H1 (cell line): Measurements from ENCODE around the gene TMC6. TPM values are rescaled to one million over a fixed set of nuclear protein-coding genes. Genes with fewer than 3 reads are reported as not detected.

Source experiments
- CTCF ChIA-PET: fragments of 300-600 bp; sonication (Branson Sonifier 250); formaldehyde crosslinking; loops from one replicate; lab custom pipeline; 2021; ENCODE audit not compliant: partially characterized antibody; lab: Charles Lee
- POLR2A ChIA-PET: fragments of 300-600 bp; sonication (Branson Sonifier 250); formaldehyde crosslinking; loops from one replicate; lab custom pipeline; 2021; ENCODE audit warnings: inconsistent platforms; ENCODE audit not compliant: partially characterized antibody; lab: Charles Lee
- DNase-seq, 2 experiments: peaks; one replicate each; pipeline versions ENCODE4 v3.0.0 to v3.0.0-alpha.2; 2010 to 2022; ENCODE audit warnings: low spot score in 2 of 2, low read depth in 1 of 2, mixed read lengths in 1 of 2
- FAIRE-seq: peaks from 2 replicates; lab custom pipeline; 2011; peaks lifted over from hg19 to GRCh38; lab: Jason Lieb, UNC
- H2AFZ ChIP-seq: 2 replicates; pipeline ENCODE4 v1.8.1; 2012; ENCODE audit warnings: low read length, inconsistent platforms
- H2AK5ac ChIP-seq: 2 replicates; pipeline ENCODE4 v1.6.1; 2013; ENCODE audit warnings: low read depth, low read length
- H2BK120ac ChIP-seq: replicated peaks from 2 replicates; pipeline ENCODE3; 2013; ENCODE audit warnings: low read depth, low read length, inconsistent platforms
- H2BK12ac ChIP-seq: 2 replicates; pipeline ENCODE4 v1.6.1; 2013; ENCODE audit warnings: low read depth, low read length
- H2BK15ac ChIP-seq: 2 replicates; pipeline ENCODE4 v1.6.1; 2013; ENCODE audit warnings: low read length
- H2BK20ac ChIP-seq: 2 replicates; pipeline ENCODE4 v1.6.1; 2013; ENCODE audit warnings: low read length
- H2BK5ac ChIP-seq: 2 replicates; pipeline ENCODE4 v1.6.1; 2013; ENCODE audit warnings: low read depth, low read length
- H3K14ac ChIP-seq: 2 replicates; pipeline ENCODE4 v1.6.1; 2013; ENCODE audit warnings: inconsistent platforms; ENCODE audit not compliant: insufficient read length
- H3K18ac ChIP-seq: 2 replicates; pipeline ENCODE4 v1.6.1; 2013; ENCODE audit warnings: low read length; ENCODE audit errors: extremely low read depth
- H3K23ac ChIP-seq: 2 replicates; pipeline ENCODE4 v1.6.1; 2013; ENCODE audit warnings: inconsistent platforms; ENCODE audit not compliant: insufficient read length
- H3K23me2 ChIP-seq: 2 replicates; pipeline ENCODE4 v1.6.1; 2013; ENCODE audit warnings: low read depth, low read length
- H3K27ac ChIP-seq: 2 replicates; pipeline ENCODE4 v1.6.1; 2011; ENCODE audit warnings: low read depth, low read length, inconsistent platforms
- H3K27me3 ChIP-seq, 4 experiments: replicated peaks in 1 of 4; 1 replicate in 1 of 4; 2 replicates in 3 of 4; pipeline versions ENCODE4 v1.6.1 to v1.8.1; 2011 to 2013; ENCODE audit warnings: low read length in 3 of 4, mild to moderate bottlenecking in 3 of 4, inconsistent platforms in 2 of 4, mixed read lengths in 2 of 4, moderate library complexity in 1 of 4; ENCODE audit not compliant: control insufficient read depth in 3 of 4, insufficient read depth in 3 of 4; ENCODE audit errors: extremely low read depth in 1 of 4
- H3K36me3 ChIP-seq, 4 experiments: 2 replicates each; pipeline versions ENCODE4 v1.6.1 to v1.8.1; 2011 to 2013; ENCODE audit warnings: mild to moderate bottlenecking in 4 of 4, low read length in 3 of 4, moderate library complexity in 2 of 4, control low read depth in 1 of 4, inconsistent platforms in 1 of 4; ENCODE audit not compliant: insufficient read depth in 4 of 4, control insufficient read depth in 2 of 4
- H3K4ac ChIP-seq: replicated peaks from 2 replicates; pipeline ENCODE3; 2013; ENCODE audit warnings: low read length, low read depth, mixed read lengths, inconsistent platforms; ENCODE audit not compliant: insufficient read length
- H3K4me1 ChIP-seq, 4 experiments: replicated peaks in 1 of 4; 1 replicate in 1 of 4; 2 replicates in 3 of 4; pipeline versions ENCODE4 v1.6.1 to v1.8.1; 2011 to 2013; ENCODE audit warnings: low read length in 3 of 4, inconsistent platforms in 2 of 4, mixed read lengths in 1 of 4; ENCODE audit not compliant: insufficient read depth in 4 of 4, control insufficient read depth in 3 of 4
- H3K4me2 ChIP-seq, 2 experiments: 2 replicates each; pipeline versions ENCODE4 v1.6.1 to v1.8.1; 2011 to 2013; ENCODE audit warnings: low read depth in 2 of 2, low read length in 2 of 2, control low read depth in 1 of 2, inconsistent platforms in 1 of 2, mild to moderate bottlenecking in 1 of 2; ENCODE audit not compliant: insufficient read depth in 1 of 2
- H3K4me3 ChIP-seq, 4 experiments: fragments of 200-600, 300-600 bp in 1 of 4; sonication (generic), shearing (Covaris generic), sonication (Bioruptor Twin) in 1 of 4; 2 replicates each; pipeline versions ENCODE4 v1.5.1 to v1.8.1; 2011 to 2016; ENCODE audit warnings: low read length in 4 of 4, low read depth in 3 of 4, control low read depth in 2 of 4, inconsistent platforms in 2 of 4, mild to moderate bottlenecking in 2 of 4, mixed read lengths in 1 of 4, moderate library complexity in 1 of 4; ENCODE audit not compliant: insufficient read depth in 2 of 4; ENCODE audit errors: extremely low read depth in 1 of 4
- H3K56ac ChIP-seq: replicated peaks from 2 replicates; pipeline ENCODE3; 2013; ENCODE audit warnings: low read depth, mild to moderate bottlenecking, mixed read lengths, low read length, inconsistent platforms; ENCODE audit not compliant: insufficient read length
- H3K79me1 ChIP-seq: 2 replicates; pipeline ENCODE4 v1.6.1; 2013; ENCODE audit warnings: low read depth, low read length, control low read depth
- H3K79me2 ChIP-seq, 2 experiments: 2 replicates each; pipeline versions ENCODE4 v1.6.1 to v1.8.1; 2012 to 2013; ENCODE audit warnings: low read length in 2 of 2, mild to moderate bottlenecking in 2 of 2, inconsistent platforms in 1 of 2; ENCODE audit not compliant: insufficient read depth in 2 of 2, control insufficient read depth in 1 of 2
- H3K9ac ChIP-seq, 4 experiments: replicated peaks in 1 of 4; 1 replicate in 1 of 4; 2 replicates in 3 of 4; pipeline versions ENCODE4 v1.6.1 to v1.8.1; 2011 to 2013; ENCODE audit warnings: low read depth in 3 of 4, low read length in 3 of 4, control low read depth in 2 of 4, mild to moderate bottlenecking in 2 of 4, moderate library complexity in 2 of 4, inconsistent platforms in 1 of 4; ENCODE audit errors: extremely low read depth in 1 of 4
- H3K9me3 ChIP-seq, 2 experiments: 2 replicates each; pipeline versions ENCODE4 v1.6.1 to v1.8.1; 2012 to 2013; ENCODE audit warnings: mild to moderate bottlenecking in 2 of 2, moderate library complexity in 2 of 2, control low read depth in 1 of 2, inconsistent platforms in 1 of 2, low read depth in 1 of 2, low read length in 1 of 2, mixed read lengths in 1 of 2; ENCODE audit not compliant: insufficient read depth in 2 of 2
- H4K20me1 ChIP-seq, 2 experiments: replicated peaks in 1 of 2; 2 replicates each; pipeline versions ENCODE3 to v1.8.1; 2011 to 2013; ENCODE audit warnings: inconsistent platforms in 2 of 2, low read length in 2 of 2, mild to moderate bottlenecking in 1 of 2; ENCODE audit not compliant: insufficient read depth in 2 of 2, control insufficient read depth in 1 of 2
- H4K5ac ChIP-seq: 2 replicates; pipeline ENCODE4 v1.6.1; 2013; ENCODE audit warnings: low read length, low read depth, mixed read lengths, inconsistent platforms; ENCODE audit not compliant: insufficient read length
- H4K8ac ChIP-seq: 2 replicates; pipeline ENCODE4 v1.8.0; 2013; ENCODE audit warnings: mild to moderate bottlenecking, moderate library complexity, low read length, inconsistent platforms; ENCODE audit not compliant: insufficient read depth; ENCODE audit errors: extremely low read depth
- H4K91ac ChIP-seq: replicated peaks from 2 replicates; pipeline ENCODE3; 2013; ENCODE audit warnings: low read length, mixed read lengths, inconsistent platforms; ENCODE audit not compliant: insufficient read length
- POLR2AphosphoS5 ChIP-seq: IDR thresholded peaks from 2 replicates; pipeline ENCODE4 v1.6.1; 2011; ENCODE audit warnings: low read depth, low read length
- WGBS, 2 experiments: shearing (Covaris generic) in 1 of 2; methylation state at CpG; one replicate each; pipeline versions ENCODE4 v1.1.6 to v1.1.7; 2013 to 2015; ENCODE audit warnings: low lambda C conversion rate in 2 of 2, mixed read lengths in 2 of 2, inconsistent platforms in 1 of 2, low coverage in 1 of 2, missing lambda C conversion rate in 1 of 2; ENCODE audit not compliant: insufficient replicate concordance in 2 of 2, insufficient coverage in 1 of 2, insufficient read length in 1 of 2; ENCODE audit errors: extremely low coverage in 1 of 2, missing lambda C conversion rate in 1 of 2; 5-methylcytosine and 5-hydroxymethylcytosine counted together
- polyA plus RNA-seq, 7 experiments: library from polyadenylated mRNA; depleted of rRNA in 3 of 7; stranded (reverse) in 5 of 7; unstranded in 2 of 7; fragments of >200 nt in 5 of 7; fragments of 200-250 nt in 2 of 7; gene quantifications; 1 replicate in 5 of 7; 2 replicates in 1 of 7; 4 replicates in 1 of 7; pipeline versions ENCODE4 v1.2.1 to v1.2.3, GENCODE V29; 2011 to 2013; ENCODE audit warnings: missing spikeins in 2 of 7, mixed read lengths in 2 of 7
- total RNA-seq: library from RNA; stranded (reverse); fragmentation: NEBNext Ultra II Directional; extraction: Animal tissue kit (Norgen Biotek cat#: 25700); gene quantifications from 2 replicates; pipeline ENCODE4 v1.2.1, GENCODE V29; 2021

Gene TMC6
- total and polyA plus RNA-seq, 2 of the 8 experiments (the other 6 are each of a cell fraction or from before 2014, with no cell fraction given) = 39.4 to 77.6 TPM

- H2BK12ac ChIP-seq = no peak overlapping the region
- H3K79me1 ChIP-seq = no peaks in the 10 kb centered on the region
- H2AK5ac ChIP-seq = no peak overlapping the region
- no peak overlapping the region; a peak in 1 of 8 replicates for H3K4me3 ChIP-seq
- H2BK15ac ChIP-seq = no peak overlapping the region
- H2BK20ac ChIP-seq = no peak overlapping the region
- H2BK120ac ChIP-seq = no peak overlapping the region
- no peak overlapping the region for H4K5ac ChIP-seq
- no peak overlapping the region for H3K4ac ChIP-seq
- H4K20me1 ChIP-seq = peaks cover 2% of the 10 kb centered on the region in 2 experiments
- no peak overlapping the region for H3K9ac ChIP-seq
- H4K8ac ChIP-seq = no peak overlapping the region
- H3K23ac ChIP-seq = no peak overlapping the region
- H3K4me1 ChIP-seq = no peaks in the 10 kb centered on the region; a peak in 1 of 7 replicates
- no peak overlapping the region for H3K18ac ChIP-seq
- H3K9me3 ChIP-seq = no peaks in the 10 kb centered on the region
- ChIA-PET CTCF (interaction anchor here (1.1 to 2.5 kb wide), 2 partner anchors 8 to 31 kb away, joined by 4 to 9 read pairs; no protein-coding TSS in a partner anchor), POLR2A (interaction anchor here (1.0 to 1.5 kb wide), 2 partner anchors 11 to 37 kb away, joined by 3 read pairs; no protein-coding TSS in a partner anchor)
- no peak for TF ChIP-seq POLR2AphosphoS5
- no peak overlapping the region for H3K27ac ChIP-seq
- DNase-seq (no peak), FAIRE-seq (no peak)
- no peaks in the 10 kb centered on the region for H3K79me2 ChIP-seq
- H3K23me2 ChIP-seq = no peaks in the 10 kb centered on the region
- no peak overlapping the region for H4K91ac ChIP-seq
- no peak overlapping the region for H2AFZ ChIP-seq
- H3K14ac ChIP-seq = no peak overlapping the region
- 93% methylated on average over 10 of the region's 10 CpGs; no CpG with 5 or more reads in 1 of the 2 experiments for WGBS, 2 experiments
- H3K36me3 ChIP-seq = peaks cover 2 to 30% (median 19%) of the 10 kb centered on the region in 4 experiments; a peak in 6 of 8 replicates
- H3K4me2 ChIP-seq = no peak overlapping the region
- no peak overlapping the region for H2BK5ac ChIP-seq
- no peaks in the 10 kb centered on the region for H3K27me3 ChIP-seq
- no peak overlapping the region for H3K56ac ChIP-seq
Observed at GRCh38 chr17:78107457-78107856, 21.1 kb downstream of the TMC6 start.
